ENCODE measurements around the gene RBM17.
"Not testable (repeated sequence)": the region's sequence is repeated elsewhere in the genome, so short reads cannot be mapped to it uniquely, and the experiment has no call there.

The RBM17 gene, protein sequence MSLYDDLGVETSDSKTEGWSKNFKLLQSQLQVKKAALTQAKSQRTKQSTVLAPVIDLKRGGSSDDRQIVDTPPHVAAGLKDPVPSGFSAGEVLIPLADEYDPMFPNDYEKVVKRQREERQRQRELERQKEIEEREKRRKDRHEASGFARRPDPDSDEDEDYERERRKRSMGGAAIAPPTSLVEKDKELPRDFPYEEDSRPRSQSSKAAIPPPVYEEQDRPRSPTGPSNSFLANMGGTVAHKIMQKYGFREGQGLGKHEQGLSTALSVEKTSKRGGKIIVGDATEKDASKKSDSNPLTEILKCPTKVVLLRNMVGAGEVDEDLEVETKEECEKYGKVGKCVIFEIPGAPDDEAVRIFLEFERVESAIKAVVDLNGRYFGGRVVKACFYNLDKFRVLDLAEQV

DNA sequence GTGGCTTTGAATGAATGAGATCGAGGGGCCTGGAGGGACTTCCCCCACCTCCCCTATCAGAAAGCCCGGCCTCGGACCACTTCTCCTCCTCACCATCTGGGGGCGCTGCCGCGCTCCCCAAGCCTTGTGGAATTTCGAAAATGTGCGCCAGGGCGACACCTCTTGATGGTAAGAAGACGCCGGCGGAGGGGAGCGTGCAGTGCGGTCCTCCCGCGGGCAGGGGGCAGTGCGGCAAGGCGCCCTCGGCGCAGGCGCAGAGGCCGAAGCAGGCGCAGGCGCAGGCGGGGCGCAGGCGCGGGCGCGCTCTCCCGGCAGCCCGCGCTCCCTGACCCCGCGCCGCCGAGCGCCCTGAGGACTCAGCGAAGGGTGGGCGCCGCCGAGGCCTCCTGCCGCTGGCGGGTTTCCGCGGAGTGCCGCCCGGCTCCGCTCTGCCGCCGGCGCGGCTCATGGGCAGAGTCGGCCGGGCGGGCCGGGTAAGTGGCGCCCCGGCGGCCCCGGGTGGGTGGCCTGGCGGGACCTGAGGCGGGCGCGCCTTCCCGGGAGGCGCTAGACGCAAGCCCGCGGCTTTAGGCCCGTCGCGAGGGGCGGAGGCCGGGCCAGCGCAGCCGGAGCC lies at the start of gene RBM17:
TSS of gene RBM17 (plus strand) at position 314 of the 613 bp plus-strand sequence. CDS start 8,032 bp downstream, outside the sequence.
- DNase-seq (ENCODE audit: low read depth) = peak; percentile 51

DNA sequence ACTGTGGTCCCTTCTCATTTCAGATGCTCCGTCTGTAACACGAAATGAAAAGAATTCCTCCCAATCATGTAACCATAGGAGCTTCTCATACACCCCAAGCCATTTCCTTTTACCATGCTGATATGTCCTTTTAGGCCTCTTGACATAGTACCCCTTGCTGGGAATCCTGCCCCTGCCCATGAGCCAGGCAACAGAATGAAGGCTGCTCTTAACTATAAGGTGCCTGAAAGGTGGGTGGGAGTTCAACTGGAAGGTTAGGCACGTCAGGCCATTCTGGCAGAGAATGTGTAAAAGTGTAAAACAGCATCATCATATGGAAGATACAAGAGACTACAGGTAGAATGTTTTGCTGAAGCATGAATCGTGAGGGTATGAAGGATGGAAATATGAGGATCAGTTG lies 49.1 kb upstream of the RBM17 start:
- no peak for DNase-seq (ENCODE audit: low read depth)

DNA sequence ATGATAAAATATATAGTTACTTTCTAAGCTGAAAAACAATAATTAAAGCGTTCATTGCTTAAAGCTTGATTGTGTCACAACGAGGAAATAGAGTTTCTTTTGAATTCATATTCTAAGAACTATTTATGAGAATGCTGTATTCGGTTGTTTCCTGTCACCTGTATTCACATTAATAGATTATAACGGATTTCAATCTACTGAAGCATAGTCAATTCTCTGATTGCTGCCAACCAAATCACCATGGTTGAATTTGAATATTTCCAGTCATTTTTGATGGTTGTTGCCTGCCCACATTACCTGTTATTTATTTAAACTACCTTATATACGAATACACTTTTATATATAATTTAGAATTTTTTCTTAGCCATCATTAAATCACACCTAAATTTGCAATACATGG lies 48.6 kb upstream of the RBM17 start:
- DNase-seq (ENCODE audit: low read depth) = no peak

DNA sequence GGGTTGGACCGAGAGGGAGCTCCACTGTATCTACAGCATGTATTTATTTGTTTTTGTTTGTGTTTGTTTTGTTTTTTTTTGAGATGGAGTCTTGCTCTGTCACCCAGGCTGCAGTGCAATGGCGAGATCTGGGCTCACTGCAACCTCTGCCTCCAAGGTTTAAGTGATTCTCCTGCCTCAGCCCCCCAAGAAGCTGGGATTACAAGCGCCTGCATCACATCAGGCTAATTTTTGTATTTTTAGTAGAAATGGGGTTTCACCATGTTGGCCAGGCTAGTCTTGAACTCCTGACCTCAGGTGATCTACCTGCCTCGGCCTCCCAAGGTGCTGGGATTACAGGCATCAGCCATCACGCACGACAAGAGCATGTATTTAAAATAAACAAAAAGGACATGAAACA lies 45.5 kb upstream of the RBM17 start:
- not testable (repeated sequence) for DNase-seq (ENCODE audit: low read depth)

DNA sequence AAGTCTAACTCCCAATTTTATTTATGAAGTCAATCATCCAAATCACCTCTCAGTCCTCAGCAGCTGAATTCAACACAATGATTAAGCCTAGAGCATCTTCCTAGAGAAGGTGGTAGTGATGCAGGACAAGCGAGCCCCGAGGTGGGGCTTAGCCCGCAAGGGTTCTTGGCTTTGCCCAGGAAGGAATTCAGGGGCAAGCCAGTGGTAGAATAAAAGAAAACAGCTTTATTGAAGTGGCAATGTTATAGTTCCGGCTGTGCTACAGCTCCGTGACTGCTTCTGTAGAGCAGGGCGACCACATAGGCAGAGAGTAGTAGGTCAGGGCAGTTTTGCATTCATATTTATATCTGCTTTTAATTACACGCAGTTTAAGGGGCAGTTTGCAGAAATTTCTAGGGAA lies 44.8 kb upstream of the RBM17 start:
- no peak for DNase-seq (ENCODE audit: low read depth)

DNA sequence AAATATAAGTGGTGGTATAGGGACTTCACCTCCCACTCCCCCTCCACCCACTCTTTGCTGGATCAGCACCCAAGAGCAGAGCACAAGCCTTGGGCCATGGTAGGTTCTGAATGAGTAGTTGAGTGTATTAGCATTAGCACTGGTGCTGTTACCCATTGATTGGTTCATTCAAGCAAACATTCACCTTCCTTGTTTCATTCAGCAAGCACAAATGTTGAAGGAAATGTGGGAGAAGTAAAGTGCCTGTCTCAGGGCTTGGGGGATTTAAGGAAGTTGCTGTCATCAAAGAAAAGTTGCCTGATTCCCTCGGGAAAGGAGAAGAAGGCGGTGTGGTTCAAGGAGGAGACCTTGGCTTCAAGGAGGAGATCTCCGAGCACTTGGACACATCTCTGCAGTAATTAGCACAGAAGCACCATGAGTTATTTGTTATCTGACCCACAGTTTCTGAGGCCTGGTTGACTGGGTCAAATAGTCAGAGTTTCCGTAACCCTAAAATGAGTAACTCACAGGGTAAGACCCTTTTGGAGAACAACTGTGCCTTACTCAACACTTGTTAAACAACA lies 44.0 kb upstream of the RBM17 start:
- DNase-seq (ENCODE audit: low read depth) = no peak

DNA sequence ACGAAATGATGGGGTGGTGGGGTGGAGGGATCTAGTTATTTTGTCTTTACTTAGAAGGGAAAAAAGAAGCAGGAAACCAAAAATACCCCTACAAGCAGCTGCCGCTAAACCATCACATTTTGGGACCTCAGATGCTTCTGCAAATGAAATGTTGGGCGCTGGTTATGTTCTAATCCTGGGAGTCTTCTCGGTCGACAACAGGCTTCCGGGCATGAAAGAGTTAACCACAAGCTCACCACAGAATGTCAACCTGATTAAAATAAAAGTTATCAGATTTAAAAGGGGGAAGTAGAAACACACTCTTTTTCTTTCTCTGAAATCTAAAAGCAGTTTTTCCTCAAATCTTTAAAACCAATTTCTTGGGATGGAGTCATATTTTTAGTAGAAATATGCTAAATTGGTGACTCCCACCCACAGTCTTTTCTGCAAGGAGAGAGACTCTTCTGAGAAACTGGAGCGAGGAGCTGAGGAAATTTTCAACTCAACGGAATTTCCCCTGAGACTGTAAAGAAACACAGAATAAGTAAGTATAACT lies 43.5 kb upstream of the RBM17 start:
- DNase-seq (ENCODE audit: low read depth) = no peak

DNA sequence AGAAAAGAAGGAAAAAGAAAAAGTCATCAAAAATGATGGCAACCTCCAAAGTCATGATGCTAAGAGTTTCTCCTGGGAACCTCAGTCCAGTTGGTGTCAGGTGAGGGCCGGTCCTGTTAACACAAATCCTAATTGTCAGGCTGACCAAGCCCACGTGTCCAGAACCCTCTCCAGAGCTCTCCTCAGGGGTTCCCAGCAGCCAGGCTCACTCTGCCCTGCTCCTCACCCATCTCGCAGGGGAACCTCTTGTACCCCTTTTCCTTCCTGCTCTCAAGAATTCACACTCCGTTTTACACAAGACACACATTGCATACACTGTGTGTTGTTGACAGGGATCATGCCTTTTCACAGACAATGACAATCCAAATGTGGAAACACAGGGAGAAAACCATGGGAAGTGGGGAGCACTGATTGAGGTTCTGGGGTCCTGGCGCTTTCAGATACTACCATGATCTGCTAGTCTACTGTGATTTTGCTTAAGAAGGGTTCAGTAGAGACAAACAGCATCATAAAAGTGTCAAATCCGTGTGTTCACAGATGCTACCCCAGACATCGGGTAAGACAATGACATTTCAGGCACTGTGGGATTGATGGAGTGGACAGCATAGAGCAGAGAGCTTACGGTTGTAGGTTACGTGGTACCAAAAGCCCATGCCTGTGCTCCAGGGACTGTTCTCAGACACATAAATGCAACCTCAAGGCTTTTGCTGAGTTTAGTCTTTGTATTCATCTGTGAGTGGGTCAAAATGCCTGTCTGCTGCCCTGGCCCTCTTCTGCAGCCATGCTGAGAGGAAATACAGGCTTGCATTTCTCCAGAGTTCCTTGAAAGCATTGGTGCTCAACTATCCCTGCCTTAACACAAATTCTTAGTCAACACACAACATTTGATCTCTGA lies 42.7 kb upstream of the RBM17 start:
- DNase-seq (ENCODE audit: low read depth) = no peak

DNA sequence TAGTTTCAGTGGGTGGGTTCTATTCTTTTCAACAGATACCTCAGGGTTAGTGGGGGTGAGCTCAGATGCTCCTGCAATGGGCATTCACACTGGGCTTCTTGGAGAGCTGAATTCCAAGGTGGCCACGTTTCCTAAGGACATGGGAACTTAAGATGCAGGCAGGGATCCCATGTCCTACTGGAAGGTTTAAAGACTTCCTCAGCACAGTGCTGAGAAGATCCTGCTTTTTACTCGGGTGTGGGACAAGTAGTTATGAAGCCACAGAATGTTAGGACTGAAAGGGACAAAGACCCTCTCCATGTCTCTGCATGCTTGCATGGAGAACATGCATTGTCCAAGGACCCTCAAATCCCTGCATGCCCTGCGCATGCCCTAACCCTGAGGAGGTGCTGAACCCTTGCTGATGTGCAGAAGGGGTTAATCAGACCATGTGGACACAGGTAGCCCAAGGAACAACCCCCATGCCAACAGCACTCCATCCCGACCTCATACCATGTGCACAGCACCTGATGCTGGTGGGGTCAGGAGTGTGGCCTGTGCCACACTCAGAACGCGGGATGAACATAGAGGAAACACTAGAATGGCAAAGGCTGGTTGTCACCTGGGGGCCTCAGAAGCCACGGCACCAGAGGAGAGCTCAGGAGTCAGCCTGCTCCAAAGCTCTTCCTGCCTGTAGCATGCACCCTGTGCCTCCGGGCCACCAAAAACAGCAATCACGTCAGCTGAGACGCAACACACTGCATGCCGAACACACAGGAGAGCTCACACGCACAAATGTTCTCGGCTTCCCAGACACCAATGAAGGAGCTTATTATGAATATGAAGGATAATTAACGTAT lies 41.8 kb upstream of the RBM17 start:
- no peak for DNase-seq (ENCODE audit: low read depth)

DNA sequence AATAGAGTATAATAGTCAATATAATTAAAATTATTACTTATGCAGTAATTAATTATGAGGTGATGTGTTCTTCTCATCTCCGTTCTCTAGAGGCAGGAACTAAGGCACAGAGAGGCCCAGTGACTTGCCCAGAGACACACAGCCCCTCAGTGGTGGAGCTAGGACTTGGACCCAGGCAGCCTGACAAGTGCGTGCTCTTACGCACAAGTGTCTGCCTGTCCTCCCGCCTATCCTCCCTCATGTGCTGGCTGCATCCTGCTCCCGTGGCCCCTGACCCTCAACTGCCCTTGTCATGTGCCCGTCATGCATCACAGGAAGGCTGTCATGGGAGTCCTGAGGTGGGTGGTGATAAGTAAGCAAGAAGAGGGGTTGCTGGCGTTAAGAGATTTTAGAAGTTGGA lies 41.0 kb upstream of the RBM17 start:
- no peak for DNase-seq (ENCODE audit: low read depth)

DNA sequence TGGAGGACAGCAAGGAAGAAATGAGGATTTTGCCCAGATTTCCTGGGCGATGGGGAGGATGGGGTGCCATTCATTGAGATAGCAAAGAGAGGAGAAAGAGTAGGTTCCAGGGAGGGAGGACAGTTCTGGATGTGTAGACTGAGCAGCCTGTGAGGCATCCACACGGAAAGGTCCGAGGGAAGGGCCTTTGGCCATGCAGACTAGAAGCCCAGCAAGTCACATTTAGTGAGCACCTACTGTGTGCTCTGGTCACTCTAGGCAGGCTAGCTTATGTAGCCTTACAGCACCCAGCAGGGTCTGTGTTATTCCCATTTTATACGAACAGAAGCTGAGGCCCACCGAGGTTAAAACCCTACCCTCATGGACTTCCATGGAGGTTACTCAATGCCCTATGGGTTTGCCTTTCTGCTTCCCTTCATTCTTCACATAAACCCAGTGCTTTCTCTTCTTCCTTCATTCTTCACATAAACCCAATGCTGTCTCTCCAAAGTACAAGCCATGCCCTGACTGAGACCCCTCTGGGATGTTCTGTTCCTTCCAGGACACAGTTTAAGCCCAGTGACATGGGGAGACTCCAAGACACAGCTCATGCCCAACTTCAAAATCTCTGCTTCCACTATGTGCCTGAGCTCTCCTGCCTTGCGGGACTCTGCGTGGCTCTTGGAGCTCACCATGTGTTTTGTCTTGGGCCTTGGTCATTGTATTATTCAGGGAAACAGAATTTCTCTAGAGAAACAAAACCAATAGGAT lies 40.4 kb upstream of the RBM17 start:
- DNase-seq (ENCODE audit: low read depth) = no peak

DNA sequence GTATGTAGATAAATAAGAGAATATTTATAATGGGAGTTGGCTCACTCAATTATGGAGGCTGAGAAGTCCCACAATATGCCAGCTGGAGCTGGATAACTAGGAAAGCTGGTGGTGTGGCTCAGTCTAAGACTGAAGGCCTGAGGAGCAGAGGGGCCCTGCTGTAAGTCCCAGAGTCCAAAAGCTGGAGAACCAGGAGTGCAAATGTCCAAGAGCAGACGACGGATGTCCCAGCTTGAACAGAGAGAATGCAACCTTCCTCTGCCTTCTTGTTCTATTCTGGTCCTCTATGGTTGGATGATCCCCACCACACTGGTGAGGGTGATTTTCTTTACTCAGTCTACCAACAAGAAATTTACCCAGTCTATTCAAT lies 39.8 kb upstream of the RBM17 start:
- no peak for DNase-seq (ENCODE audit: low read depth)

DNA sequence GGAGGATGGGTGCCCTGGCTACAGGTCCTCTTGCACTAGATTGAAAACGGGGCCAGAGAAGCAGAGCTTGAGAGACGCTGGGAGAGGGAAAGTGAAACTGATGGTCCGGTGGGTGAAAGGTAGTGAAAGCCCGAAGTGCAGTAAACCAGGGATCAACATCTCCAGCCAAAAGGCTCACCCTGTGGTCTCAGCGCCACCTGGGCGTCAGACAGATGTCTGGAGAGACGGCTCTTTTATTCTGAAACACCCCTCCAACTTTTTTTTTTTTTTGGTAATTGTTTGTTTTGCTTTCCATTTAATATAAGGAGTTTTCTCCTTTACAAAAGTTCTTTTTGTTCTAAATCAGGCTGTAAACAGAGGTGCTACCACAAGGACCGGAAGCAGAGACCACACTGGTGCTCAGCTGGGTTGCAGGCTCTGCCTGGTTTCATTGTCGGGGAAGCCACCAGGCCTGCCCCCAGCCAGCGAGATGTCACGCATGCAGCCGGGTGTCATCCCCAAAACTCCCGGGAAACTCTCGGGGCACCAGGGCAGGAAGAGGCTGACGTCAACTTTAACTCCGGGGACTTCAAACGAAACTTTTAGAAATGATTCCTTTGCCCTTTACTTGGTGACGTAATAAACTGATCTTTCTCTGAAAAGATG lies 37.9 kb upstream of the RBM17 start:
- no peak for DNase-seq (ENCODE audit: low read depth)

DNA sequence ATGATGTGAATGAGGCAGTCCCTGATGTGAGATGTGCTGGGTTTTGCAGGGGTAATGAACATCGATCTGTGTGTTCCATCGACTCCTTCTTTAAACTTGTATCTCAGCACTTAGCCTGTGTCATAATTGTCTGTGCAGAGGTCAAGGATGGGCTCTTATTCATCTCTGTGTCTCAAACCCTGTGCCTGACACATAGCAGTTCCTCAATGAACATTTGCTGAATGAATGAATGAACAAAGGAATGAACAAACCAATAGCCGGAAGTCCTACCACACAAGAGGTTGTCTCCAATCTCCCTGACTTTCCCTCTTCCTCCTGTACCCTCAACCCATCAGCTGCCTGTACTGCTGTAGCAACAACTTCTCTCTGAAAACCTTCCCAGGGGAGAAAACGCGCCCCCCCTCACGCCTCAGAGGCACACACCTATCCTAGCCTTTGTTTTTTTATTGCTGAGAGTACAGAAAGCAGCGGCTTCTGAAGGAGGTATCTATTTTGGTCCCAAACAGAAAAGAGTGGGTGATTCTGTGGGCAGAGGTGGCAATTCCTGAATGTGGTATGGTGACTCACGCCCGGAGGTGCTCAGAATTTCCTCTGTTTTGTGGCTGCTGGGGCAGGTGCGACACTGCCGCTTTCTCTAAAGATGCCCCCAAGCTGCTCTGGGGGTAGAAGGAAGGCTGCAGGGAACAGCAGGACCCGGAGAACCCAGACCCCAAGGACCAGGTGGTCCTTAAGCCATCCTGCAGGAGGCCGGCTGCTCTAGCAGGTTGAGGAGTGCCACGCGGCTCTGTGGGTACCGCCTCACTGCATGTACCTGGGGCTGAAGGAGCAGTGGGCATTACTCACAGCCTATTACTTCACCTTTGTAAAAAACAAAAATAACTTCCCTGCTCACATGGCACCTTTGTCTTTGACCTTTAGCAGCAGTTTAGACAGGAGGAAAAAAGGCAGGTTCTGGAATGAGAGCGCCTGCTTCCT lies 36.3 kb upstream of the RBM17 start:
- no peak for DNase-seq (ENCODE audit: low read depth)

DNA sequence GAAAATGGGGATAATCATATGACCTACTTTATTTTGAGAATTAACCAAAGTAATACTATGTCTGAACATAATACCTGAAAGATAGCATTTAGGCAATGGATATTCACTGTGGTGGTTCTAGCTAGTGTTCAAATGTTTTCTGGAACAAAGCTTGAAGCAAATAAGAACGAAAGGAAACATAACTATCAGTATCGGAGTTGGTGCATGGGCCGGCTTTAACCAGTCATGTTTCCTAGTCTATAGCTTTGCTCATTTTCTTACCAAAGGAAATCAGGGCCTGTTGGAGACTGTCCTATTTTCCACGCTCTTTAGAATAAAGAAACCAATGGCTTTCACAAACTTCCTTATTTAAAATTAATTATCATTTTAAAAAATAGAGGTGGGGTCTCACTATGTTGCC lies 35.5 kb upstream of the RBM17 start:
- DNase-seq (ENCODE audit: low read depth) = no peak

DNA sequence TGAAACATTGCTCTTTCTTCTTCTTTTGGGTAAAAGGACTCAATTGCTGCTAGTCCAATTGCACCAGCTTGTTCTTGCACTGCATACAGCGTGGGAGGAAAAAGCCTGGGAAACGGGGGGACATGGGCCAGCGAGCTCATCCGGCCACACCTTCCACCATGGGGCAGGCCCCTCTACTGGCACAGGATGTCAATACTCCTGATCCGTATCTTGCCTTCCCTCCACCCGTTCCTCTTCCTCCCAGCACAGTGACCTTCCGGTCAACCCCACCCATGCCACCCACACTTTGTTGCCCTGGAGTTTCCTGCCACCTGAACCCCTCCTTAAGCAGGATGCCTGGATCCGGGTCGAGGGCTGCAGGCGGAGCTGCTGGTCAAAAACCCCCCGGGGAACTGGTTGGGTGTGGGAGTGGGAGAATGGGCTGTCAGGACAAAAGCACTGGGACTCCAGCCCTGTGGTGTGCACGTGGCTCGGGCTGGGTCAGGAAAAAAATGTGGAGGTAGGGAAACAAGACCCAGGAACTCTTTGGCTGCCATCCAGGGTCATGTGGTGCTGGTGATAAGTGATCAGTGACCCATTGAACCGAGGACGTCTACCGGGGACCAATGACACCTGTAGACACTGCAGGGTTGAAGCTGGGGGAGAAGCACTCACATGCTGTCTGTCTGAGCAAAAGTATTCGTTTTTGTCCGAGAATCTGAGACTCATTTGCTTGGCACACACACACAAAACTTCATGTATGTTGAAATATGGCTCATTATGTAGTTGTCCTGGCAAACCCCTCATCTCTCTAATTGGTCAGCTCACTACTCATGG lies 34.8 kb upstream of the RBM17 start:
- DNase-seq (ENCODE audit: low read depth) = no peak

DNA sequence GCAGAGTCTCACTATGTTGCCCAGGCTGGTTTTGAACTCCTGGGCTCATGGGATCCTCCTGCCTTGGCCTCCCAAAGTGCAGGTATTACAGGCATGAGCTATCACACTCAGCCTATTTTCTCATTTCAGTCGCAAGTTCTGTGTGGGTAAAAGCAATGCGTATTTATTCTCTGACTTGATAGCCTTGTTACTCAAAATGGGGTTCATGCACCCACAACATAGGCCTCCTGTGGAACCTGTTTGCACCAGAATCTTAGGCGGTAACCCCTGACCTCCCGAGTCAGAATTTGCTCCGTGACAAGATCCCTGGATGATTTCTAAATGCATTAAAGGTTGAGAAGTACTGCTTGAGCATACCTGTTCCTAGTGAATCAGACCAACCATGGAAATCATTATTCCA lies 34.0 kb upstream of the RBM17 start:
- no peak for DNase-seq (ENCODE audit: low read depth)

DNA sequence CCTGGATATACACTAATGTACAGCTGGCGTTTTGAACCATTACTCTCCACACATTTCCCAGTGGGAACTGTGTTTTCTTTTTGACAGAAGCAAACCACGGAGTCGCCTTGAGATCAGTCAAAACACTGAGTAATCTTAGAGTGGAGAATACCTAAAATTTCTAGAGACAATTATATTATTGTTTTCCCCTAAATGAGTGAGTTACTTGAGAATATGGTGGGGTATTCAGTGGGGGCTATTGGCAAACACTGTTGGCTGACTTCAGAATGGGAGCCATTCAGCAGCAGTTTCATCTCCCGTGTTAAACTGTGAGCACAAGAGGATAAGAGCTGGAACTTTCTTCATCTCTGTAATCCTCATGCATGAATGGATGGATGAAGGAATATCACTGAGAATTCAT lies 32.9 kb upstream of the RBM17 start:
- DNase-seq (ENCODE audit: low read depth) = no peak
